ENCODE results near the gene TBC1D16. TPM values are rescaled to one million over a fixed set of nuclear protein-coding genes. Genes with fewer than 3 reads are reported as not detected.
A peak's percentile ranks its signal among the peaks of the same experiment; 100 is the strongest.

The TBC1D16 gene
- polyA plus RNA-seq, 1 experiment, result 9.0 TPM

GRCh38 chr17:79991140-79991923 is 44.3 kb downstream of the TBC1D16 start:
- peak; percentile 71 for TF ChIP-seq CTCF (IDR thresholded peaks at IDR 0.05; ENCODE audit: insufficient read depth, low read depth, low read length)
- ChIA-PET CTCF (interaction anchor here (0.6 to 2.7 kb wide), 23 partner anchors 10 to 250 kb away, joined by 3 to 11 read pairs (median 4); partner anchors contain the start of gene CBX4), POLR2A (no interaction called here)
- DNase-seq (ENCODE audit: low read depth), result no peak
- Histone ChIP-seq H3K4me3 (ENCODE audit: low read depth, low read length) (peak overlapping the region; percentile 36), H3K36me3 (ENCODE audit: control insufficient read depth, insufficient read depth, low read length) (no peaks in the 10 kb centered on the region), H3K27me3 (ENCODE audit: control insufficient read depth, insufficient read depth, low read length) (no peaks in the 10 kb centered on the region)

GRCh38 chr17:79990704-79991103 is 45.0 kb downstream of the TBC1D16 start:
- Histone ChIP-seq H3K36me3 (ENCODE audit: control insufficient read depth, insufficient read depth, low read length) (no peaks in the 10 kb centered on the region), H3K4me3 (ENCODE audit: low read depth, low read length) (no peak overlapping the region), H3K27me3 (ENCODE audit: control insufficient read depth, insufficient read depth, low read length) (no peaks in the 10 kb centered on the region)
- no peak for DNase-seq (ENCODE audit: low read depth)
- TF ChIP-seq CTCF (IDR thresholded peaks at IDR 0.05; ENCODE audit: insufficient read depth, low read depth, low read length), result no peak
- CTCF ChIA-PET, result interaction anchor here (0.8 to 2.7 kb wide), 9 partner anchors 11 to 249 kb away, joined by 3 to 11 read pairs (median 4); partner anchors contain the start of gene CBX4
- POLR2A ChIA-PET, result no interaction called here

GRCh38 chr17:79990051-79990592 is 45.5 kb downstream of the TBC1D16 start:
- CTCF ChIA-PET, result interaction anchor here (0.8 to 2.7 kb wide), 9 partner anchors 15 to 248 kb away, joined by 3 to 11 read pairs (median 3); partner anchors contain the start of gene CBX4
- POLR2A ChIA-PET, result no interaction called here
- H3K4me3 ChIP-seq (ENCODE audit: low read depth, low read length), result no peak overlapping the region
- H3K27me3 ChIP-seq (ENCODE audit: control insufficient read depth, insufficient read depth, low read length), result no peaks in the 10 kb centered on the region
- H3K36me3 ChIP-seq (ENCODE audit: control insufficient read depth, insufficient read depth, low read length), result no peaks in the 10 kb centered on the region
- DNase-seq (ENCODE audit: low read depth), result no peak
- TF ChIP-seq CTCF (IDR thresholded peaks at IDR 0.05; ENCODE audit: insufficient read depth, low read depth, low read length), result no peak

- POLR2A ChIA-PET, result no interaction called here
- no peak overlapping the region for H3K4me3 ChIP-seq (ENCODE audit: low read depth, low read length)
- no peaks in the 10 kb centered on the region for H3K27me3 ChIP-seq (ENCODE audit: control insufficient read depth, insufficient read depth, low read length)
- CTCF ChIA-PET, result interaction anchor here (1.0 to 2.7 kb wide), 3 partner anchors 148 to 200 kb away, joined by 3 to 11 read pairs (median 7); no protein-coding TSS in a partner anchor
- no peaks in the 10 kb centered on the region for H3K36me3 ChIP-seq (ENCODE audit: control insufficient read depth, insufficient read depth, low read length)
- TF ChIP-seq CTCF (IDR thresholded peaks at IDR 0.05; ENCODE audit: insufficient read depth, low read depth, low read length), result no peak
- DNase-seq (ENCODE audit: low read depth), result no peak
Observed at GRCh38 chr17:79989106-79989835, 46.4 kb downstream of the TBC1D16 start.
